Measurements from ENCODE around the gene CMTM8. TPM values are rescaled to one million over a fixed set of nuclear protein-coding genes. Genes with fewer than 3 reads are reported as not detected.

The CMTM8 gene
- total RNA-seq, 1 donor from 2014 or later = 0.31 TPM

DNA sequence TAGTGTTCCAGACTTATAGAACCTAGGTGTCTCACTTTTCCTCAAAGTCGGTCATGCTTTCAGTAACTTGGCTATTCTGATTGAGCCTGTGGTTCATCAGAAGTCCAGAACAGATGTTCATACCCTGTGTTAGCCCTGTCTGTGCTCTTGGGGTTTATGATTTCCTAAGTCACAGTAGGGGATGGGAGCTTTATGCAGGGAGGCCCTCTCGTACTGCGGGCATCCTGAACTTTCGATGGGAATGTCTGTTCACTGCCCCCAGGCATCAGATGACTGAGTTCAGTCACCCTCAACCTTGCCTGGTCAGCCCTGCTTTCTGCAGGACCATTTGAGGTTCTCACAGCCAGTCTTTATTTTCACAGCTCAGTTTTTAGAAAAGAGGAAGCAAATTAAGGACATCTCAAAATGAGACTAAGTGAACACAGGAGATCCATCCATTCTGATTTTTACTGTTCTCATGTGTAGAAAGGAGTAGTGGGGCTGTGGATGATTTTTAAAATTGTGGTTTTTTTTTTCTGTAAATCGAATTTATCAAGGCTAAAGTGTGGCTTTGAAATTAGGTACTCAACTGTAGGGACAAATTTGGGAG is 71.3 kb downstream of the CMTM8 start:
- no peak for DNase-seq

DNA sequence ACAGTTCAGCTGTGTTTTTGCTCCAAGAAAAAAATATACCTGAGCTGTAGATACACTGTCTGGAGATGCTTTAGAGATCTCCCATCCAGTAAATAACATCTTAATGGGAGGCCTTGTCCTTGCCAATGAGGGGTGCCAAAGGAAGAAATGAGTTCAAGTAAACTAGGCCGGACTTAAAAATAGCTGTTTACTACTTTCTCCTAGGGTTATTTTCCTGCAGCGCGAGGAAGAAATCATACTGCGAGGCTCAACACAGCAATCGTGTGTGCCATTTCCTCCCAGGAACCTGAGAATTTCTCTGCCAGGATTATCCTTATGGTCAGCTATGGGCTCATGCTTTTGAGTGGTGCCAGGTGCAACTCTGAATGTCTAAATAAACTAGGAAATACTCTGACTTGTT is 71.9 kb downstream of the CMTM8 start:
- no peak for DNase-seq

DNA sequence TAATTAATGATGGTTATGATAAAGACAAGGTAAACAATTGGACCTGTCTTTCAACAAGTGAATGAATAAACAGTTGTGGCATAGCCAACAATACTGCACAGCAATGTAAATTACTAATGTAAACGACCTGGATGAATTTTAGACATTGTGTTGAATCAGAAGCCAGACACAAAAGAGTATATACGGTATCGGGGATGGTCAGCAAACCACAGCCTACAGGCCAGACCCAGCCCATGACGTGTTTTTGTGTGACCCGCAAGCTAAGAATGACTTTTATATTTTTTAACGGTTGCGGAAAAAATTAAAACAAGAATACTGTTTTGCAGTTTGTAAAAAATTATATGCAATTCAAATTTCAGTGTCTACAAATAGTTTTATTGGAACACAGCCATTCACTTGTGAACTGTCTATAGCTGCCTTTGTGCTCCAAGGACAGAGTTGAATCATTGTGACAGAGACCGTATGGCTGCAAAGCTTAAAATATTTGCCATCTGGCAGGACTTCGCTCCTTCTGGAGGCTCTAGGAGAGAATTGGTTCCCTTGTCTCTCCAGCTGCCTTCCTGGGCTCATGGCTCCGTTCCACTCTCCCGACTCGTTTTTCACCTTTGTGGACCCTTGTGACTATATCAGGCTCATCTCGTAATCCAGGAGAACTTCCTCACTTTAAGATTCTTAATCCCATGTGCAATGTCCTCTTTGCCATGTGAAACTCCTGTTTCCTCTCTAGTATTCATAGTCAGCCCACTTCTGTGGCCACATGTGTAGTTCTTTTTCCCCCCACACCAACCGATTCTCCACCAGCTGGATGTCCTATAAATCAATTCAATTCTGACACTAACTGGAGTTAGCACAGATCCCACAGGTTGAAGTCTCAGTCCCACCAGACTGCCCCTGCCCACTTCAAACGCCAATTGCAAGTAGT is 72.7 kb downstream of the CMTM8 start:
- peak; percentile 9 for DNase-seq

DNA sequence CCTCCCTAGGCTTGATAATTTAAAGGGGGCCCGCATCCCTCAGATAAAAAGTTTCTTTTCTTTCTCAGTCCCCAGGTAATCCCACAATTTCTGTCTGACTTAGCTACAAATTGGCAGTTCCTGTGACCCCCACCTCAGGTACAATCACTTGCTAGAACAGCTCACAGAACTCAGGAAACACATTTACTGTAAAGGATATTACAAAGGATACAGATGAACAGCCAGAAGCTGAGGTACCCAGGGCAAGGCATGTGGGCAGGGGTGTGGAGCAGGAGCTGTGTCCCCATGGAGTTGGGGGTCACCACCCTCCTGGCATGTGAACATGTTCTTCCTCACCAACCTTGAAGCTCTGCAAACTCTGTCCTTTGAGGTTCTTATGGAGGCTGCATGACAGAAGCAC is 73.8 kb downstream of the CMTM8 start:
- no peak for DNase-seq

DNA sequence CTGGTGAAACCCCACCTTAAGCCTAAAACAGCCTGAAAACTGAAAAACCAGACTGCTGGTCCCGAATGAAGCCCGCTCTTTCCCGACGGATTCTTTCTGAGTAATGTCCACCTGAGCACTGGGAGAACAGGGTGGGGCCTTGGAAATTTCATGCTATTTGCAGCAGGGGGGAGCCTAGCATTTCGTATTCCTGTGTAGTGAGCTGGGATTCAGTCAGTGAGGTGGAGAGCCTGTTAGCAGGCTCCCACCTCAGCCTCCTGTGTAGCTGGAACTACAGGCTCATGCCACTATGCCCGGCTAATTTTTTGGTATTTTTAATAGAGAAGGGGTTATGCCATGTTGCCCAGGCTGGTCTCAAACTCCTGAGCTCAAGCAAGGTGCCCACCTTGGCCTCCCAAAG is 74.7 kb downstream of the CMTM8 start:
- no peak for DNase-seq

DNA sequence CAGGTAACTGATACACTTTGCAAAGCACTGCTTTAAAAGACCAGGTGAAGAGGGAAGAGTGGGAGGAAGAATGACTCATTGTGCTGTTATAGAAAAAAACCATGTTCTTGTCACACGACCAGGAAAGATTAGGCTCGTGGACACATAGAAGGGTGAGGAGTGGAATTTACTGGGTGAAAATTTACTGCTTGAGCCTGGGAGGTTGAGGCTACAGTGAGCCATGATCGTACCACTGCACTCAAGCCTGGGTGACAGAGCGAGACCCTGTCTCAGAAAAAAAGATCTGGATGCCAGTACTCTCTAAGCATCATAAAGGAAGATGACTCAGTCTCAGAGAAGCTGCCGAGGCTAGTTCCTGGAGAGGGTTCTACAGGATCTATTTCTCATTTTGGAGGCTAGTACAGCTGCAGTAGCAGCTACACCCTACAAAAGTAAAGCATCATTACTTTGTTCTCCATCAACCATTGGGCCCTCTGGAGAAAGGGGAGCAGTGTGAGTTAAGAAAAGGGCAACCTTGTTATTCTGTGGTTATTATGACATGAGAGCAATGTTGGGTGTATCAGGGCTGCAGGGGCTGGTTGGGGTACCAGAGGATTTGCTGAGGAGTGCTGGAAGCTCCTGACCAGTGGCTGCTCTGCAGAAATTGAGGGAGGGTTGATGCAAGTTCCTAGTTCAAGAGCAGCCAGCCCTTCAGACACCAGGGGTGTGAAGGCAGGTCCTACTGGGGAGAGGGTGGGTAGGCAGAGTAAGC is 75.4 kb downstream of the CMTM8 start:
- DNase-seq = no peak

DNA sequence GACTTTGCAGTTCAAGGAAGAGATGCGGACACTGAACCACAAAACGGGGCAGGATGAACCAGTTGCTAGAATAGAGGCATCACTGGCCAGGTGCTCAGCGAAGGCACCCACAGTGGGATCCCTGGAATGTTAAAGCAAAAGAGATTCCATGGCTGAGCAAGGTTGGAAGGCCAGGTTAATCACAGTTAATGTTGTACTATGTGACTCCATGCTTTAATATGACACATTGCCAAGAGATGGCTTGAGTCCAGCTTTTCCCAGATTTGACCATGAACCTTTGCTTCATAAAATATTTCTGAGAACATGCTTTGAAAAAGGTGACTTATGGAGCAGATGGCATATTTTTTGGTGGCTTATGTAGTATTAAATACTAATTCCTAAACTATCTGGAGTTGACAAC is 77.0 kb downstream of the CMTM8 start:
- DNase-seq = no peak

DNA sequence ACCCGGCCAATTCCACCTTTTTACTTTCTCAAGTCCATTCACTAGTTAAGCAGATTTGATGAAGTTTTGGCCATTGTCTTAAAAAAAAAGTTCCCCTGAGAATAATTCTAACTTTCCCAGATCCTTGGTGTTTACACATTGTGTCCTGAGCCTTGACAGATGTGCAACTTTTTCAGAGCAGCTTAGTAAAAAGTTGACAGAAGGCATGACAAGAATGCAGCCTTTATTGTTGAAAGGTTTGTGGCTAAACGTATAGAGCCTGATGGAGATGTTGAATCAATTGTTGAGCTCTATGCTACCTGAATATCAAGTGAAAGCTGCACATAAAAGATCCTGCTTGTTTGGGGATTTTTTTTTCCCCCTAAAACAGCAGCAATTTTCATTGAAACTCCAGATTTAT is 77.8 kb downstream of the CMTM8 start:
- DNase-seq = no peak

DNA sequence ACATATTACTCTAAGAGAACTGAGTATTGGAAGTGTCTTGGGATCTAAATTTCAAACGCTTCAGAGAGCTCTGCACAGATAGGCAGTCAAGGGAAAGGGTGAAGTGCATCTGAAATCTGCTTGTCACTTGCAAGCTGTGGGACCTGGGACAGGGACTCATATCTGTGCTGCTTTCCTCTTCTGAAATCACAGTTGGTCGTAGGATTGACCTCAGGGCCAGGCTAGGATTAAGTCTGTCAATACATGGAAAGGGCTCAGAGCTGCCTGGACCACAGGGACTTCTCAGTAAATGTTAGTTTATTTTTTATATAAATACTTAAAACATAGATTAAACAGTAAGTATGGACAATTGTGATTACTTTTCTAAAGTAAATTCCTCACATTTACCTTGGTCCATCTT is 78.5 kb downstream of the CMTM8 start:
- DNase-seq = no peak

DNA sequence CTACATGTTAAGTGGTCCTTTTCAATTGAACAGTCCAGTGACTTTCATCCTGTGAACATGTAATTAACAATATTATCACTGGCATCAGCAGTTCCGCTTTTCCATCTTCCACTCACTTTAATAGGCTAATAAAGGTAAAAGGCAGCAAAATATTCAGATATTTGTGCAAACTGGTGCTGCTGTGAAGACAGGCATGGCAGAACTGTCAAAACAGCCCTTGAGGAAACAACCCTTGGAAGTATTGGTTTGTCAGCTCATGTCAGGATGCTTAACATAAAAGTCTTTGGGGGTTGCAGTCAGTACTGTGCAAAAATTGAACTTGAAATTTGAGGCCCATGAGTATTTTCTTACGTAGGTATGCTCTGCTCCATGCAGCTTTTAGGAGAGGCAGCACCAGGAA is 81.1 kb downstream of the CMTM8 start:
- DNase-seq = no peak

DNA sequence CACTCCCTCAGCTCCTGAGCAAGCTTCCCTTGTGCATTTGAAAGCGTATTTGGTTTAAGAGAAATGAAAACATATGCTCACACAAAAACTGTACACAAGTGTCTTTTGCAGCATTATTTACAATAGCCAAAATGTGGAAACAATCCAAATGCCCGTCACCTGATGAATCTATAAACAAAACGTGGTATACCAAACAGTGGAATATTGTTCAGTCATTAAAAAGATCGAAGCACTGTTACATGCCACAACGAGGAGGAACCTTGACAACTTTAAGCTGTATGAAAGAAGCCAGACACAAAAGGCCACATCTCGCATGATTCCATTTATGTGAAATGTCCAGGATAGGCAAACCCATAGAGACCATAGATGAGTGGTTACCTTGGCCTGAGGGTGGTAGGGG is 81.6 kb downstream of the CMTM8 start:
- DNase-seq = no peak

DNA sequence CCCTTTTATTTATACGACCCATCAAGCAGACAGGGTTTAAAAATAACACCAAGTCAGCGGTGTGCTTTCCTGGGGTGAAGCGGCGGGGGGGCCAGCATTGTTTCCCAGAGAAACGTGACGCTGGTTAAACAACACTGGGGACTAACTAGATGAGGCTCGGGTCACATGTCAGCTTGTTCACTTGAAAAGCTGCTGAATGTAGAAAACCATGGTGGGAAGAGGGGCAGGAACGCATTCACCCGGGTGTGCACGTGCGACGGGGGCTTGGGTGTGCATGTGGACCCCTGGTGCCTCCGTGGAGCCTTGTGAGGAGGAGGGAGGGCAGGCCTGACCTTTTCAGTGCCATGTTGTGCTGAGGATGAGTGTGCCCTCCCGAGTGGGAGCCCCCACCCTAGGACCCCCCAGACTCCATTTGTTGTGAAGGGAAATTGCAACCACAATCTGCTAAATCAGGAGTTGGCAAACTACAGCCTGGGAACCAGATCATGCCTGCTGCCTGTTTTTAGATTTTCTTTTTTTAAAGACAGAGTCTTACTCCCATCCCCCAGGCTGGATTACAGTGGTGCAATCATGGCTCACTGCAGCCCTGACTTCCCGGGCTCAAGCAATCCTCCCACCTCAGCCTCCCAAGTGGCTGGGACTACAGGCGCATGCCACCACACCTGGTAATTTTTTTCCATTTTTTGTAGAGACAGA is 82.8 kb downstream of the CMTM8 start:
- no peak for DNase-seq

DNA sequence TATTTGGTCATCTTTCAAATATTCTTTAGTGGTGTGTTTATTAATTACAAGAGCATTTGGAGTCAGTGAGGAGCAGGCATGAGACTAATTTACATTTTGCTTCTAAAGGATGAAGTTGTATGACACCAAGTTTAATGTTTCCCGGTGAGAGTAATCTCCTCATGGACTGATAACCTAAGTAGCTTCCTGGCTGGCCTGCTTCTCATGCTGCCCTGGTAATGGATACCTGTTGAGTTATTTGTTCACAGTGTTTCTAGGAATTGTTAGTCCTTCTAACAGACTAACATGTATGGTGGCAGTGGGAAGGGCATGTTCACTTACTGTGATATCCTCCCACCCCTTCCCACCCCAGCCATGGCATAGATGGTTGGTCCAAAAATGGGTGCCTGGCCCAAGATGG is 83.8 kb downstream of the CMTM8 start:
- DNase-seq = no peak

DNA sequence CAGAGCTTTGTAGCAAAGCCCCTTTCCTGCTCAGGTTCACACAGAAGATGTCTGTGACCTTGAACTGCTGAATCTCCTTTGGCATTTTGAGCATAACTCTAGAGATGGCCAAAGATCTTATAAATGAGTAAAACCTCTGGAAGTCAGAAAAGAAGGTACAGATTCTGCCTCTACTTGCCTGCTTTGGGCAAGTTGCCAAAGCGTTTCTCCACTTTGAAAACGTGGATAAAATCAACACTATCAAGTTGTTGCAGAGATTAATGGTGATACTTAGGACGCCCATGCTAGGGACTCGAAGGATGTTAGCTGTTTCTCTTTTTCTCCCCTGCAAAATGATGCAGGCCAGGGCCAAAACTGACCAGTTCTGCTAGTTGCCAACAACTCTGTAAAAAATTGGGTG is 85.1 kb downstream of the CMTM8 start:
- DNase-seq = no peak

DNA sequence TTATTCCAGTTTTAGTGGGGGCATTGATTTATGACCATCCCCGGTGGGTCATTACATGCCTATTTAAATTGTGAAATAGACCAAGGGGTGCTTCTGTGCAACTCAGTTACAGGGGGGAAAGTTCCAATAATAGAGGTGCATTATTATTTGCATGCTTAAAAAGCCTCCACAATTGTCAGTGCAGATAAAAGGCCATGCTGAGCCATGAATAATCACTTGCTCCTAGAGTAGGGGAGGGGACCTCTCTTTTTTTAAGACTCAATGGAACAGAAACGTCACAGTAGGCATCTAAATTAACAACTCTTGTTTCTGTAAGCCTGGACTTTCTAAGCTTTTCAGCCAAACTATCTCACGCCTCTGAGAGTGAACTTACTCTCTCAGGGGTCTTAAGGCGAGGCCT is 86.7 kb downstream of the CMTM8 start:
- no peak for DNase-seq

DNA sequence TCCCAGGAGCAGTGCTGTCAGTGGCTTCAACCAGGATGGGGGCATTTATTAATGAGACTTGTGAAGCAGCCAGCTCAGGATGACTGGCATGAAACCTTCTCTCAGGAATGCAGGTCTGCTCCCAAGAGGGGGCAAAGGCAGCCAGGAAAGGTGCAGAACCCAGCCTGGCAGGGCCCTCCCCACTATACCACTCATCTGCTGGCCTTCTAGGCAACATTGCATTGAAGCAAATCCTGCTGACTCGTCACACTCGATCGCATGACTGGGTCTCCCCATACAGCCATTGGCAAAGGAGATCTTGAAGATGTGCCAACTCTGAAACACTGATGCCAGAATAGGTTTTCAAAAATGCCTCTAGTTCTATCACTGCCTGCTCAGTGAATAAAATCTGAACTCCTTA is 87.4 kb downstream of the CMTM8 start:
- DNase-seq = no peak

DNA sequence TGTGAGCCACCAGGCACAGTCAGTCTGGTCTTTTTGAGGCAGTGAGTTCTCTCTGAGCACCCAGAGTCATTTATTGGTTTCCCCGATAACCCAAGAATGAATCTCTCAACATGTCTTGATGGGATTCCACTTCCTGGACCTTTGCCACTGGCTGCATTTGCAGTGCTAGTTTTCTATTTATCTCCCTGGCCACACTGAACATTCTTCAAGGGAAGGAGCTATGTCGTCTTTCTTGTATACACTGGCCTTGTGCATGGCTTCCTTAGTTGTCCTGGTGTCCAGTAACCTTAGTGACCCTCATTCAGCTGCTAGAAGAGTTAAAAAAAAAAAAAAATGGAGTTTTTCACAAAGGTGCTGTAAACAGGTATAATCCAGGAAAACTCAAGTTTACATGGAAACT is 88.3 kb downstream of the CMTM8 start:
- no peak for DNase-seq

DNA sequence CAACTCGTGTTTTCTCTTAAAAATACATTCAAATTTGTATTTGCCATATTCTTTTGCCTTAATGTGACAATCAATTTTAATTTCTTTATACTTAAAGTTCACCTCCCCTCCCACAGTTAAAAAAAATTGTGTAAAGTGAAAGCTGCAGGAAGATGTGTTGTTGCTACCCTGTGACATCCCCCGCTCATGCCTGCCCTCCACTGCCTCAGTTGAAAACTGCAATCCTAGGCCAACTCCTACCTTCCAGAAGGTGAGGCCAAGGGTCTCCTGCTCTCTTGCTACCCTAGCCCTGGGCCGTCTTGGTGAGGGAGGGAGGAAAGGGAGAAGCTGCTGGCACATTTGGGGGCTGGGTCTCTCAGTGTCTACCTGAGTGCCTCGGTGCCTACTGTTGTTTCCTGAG is 96.2 kb downstream of the CMTM8 start:
- DNase-seq = no peak

DNA sequence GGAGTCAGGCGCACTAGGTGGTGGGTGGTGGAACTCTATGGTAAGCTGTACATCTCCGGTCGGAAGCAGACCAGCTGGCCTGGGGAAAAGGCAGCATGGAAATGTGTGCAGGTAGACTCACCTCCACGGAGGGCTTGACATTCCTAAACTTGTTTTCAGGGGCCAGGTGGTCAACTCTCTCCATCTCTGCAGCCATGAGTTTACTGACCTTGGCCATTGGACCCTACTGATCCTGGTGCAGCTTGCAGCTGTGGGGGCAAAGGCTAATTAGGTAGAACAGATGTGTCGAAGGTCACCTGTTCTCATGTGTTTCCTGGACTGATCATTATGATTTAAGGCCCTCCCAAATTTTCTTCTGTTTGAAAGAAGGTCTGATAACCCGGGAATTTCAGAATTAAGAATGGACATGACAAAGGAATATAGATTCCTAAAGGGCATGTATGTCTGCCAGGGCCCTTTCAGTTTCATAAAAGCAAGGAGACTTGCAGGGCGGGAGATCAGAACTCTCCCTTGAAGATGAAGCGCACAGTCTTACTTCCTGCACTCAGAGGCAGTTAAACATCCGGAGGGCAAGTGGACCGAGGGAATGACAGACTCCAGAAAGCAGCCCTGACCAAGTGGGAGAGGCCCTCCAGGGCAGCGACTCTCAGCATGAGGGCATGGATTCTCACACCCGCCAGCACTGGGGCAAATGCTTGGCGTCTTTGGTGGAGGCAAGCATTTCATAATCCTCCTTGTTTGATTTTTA is 97.1 kb downstream of the CMTM8 start:
- DNase-seq = no peak

DNA sequence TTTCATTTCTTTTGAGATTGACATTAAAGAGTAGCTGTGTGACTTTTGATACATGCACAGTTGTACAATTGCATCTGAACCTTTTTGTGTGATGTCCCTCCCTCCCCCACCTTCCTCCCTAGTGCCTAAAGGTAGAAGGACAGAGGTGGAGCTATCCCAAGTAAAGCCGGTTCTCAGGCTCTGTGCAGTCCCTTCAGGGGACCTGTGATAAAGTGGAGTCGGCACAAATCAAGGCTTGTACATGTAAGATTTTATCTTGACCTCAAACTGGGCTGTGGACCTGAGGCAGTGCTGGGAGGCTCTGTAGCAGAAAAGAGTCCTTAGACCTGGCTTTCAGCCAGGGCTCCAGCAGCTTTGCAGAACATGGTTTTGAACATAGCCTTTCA is 97.6 kb downstream of the CMTM8 start:
- DNase-seq = no peak

DNA sequence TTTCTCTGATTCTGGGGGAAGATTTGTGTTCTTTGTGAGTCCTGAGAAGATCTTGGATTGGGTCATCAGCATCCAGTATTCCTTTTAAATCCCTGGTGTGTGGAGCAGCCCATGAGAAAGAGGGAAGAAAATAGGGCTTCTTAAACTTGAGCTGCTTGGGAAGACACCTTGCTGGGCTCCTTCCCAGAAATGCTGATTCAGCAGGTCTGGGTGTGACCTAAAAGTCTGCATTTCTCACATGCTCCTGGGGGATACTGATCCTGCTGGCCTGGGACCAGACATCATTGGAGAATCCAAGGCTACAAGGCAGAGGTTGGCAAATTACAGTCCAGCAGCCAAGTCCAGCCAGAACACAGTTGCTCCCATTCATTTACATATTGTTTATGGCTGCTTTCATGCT is 99.0 kb downstream of the CMTM8 start:
- DNase-seq = no peak

DNA sequence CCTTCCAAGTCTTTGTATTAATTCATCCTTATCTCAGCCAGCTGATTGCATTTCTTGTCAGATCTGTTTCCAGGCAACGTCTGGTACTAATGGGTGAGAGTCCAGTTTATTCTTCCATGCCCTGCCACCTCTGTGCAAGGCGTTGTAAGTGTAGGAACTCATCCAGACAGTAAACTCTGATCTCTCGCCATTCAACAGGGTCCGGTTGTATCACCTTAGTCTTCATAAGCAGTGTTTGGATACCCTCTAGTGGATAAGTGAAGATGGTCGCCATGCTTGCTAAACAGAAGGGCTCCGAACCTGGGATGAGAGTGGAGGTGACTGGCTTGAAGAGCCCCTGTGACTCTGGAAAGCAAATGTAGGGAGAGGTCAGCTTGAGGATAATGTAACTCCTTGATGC is 101.6 kb downstream of the CMTM8 start:
- no peak for DNase-seq

Measured in occipital lobe (tissue), 2 donors.